ENCODE measurements around the gene PANK4.
"Not testable (repeated sequence)": the region's sequence is repeated elsewhere in the genome, so short reads cannot be mapped to it uniquely, and the experiment has no call there.

Gene PANK4

DNA sequence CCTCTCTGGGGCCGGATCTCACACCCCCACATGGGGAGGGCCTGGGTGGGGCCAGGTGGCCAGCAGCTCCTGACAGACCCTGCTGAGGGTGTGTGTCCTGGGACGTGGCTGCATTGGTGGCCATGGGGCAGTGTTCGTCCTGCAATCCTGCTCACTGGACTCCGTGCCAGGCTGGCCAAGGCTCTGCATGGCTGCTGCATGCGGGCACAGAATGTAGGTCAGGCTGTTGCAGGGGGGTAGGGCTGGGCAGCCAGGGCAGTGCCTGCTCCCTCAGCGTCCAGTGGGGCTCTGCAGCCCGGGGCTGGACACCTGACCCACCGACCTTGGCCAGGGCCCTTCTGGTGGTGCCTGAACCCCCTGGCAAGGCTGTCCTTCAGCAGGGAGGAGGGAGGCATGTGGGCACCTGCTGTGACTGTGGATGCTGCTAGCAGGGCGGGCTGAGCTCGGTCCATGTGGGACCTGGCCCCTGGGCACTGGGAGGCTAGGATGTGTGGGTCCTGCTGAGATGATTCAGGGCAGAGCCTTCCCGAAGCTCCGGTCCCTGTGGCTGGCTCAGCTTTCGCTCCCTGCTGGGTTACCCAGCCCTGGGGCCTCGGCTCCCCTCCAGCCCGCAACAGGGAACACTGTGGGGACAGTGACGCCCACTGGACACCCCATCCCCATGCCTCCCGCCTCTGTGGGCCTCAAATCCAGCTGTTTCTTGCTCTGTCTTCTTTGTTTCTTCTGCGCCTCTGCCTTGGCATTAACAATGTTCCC lies 65.2 kb downstream of the PANK4 start:
- DNase-seq (ENCODE audit: low spot score), result no peak

DNA sequence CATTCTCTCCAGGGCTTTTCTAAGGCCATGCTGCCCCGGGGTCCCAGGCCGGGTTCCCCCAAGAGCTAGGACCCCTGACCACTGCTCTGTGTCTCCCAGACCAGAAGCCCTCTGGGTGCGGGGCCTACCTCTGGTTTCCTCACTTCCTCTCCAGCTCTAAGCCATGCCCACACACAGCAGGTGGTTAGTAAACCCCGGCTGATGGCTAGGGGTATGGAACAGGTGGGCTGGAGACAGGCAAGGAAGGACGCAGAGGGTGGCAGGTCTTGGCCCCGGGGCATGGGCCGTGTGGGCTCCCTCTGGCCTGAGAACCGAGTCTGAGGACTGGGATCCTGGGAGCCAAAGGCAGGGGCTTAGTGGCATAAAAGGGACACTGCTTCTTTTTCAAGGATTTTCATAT lies 66.2 kb downstream of the PANK4 start:
- DNase-seq (ENCODE audit: low spot score), result no peak

DNA sequence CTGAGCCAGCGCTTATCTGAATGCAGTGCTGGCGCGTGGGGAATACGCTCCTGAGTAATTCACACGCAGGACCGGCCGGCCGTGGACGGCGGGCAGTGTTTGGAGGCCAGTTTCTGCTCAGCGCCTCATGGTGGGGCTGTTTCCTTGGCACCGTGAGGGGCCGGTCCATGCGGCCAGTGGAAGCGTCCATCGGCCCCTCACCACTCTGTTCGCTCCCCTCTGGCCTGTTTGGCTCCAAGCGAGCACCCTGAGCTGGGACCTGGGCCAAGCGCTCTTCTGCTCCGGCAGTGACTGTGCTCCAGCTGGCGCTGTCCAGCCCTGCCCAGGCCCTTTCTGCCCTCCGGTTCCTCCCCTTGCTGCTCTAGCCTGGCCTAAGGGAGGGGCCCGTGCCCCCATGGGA lies 66.6 kb downstream of the PANK4 start:
- no peak for DNase-seq (ENCODE audit: low spot score)

DNA sequence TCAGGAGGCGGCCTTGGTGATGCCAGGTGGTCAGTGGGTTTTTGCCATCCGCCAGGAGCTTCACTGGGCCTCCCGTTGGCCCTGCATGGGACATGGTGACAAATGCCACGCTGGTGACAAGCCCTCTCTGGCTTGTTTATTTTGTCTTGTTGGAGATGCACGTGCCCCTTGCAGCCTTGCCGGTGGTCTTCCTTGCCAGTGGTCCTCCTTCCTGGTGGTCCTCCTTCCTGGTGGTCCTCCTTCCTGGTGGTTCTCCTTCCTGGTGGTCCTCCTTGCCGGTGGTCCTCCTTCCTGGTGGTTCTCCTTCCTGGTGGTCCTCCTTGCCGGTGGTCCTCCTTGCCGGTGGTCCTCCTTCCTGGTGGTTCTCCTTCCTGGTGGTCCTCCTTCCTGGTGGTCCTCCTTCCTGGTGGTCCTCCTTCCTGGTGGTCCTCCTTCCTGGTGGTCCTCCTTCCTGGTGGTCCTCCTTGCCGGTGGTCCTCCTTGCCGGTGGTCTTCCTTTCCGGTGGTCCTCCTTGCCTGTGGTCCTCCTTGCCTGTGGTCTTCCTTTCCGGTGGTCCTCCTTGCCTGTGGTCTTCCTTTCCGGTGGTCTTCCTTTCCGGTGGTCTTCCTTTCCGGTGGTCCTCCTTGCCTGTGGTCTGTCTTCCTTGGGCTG lies 67.2 kb downstream of the PANK4 start:
- not testable (repeated sequence) for DNase-seq (ENCODE audit: low spot score)

DNA sequence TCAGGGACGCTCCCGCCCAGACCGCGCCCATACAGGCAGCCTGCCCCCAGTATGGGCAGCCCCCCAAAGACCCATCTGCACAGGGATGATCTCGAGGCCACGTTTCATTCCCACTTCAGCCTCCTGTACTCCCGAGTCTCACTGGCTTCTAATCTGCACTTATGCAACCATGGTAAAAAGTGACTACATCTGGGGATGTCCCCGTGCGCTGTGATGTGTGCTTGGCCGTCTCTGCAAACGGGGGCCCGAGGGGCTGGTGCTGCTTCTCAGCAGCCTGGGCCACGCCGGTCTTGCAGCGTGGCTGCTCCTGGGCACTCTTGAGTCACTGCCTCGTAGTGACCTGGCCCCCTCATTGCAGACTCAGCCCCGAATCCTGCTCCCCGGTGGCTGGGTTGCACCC lies 67.7 kb downstream of the PANK4 start:
- DNase-seq (ENCODE audit: low spot score), result no peak

All from CD4-positive, alpha-beta T cell treated with Interleukin-2 at 100 ng/mL for 4 hours (primary cell).